Bone marrow (tissue), 2 donors: ENCODE data around the gene TTC32.

ENCODE experiments used
- DNase-seq, 2 donors: peaks; one replicate each; lab custom pipeline; 2025; lab: John Stamatoyannopoulos, UW

The TTC32 gene

DNA sequence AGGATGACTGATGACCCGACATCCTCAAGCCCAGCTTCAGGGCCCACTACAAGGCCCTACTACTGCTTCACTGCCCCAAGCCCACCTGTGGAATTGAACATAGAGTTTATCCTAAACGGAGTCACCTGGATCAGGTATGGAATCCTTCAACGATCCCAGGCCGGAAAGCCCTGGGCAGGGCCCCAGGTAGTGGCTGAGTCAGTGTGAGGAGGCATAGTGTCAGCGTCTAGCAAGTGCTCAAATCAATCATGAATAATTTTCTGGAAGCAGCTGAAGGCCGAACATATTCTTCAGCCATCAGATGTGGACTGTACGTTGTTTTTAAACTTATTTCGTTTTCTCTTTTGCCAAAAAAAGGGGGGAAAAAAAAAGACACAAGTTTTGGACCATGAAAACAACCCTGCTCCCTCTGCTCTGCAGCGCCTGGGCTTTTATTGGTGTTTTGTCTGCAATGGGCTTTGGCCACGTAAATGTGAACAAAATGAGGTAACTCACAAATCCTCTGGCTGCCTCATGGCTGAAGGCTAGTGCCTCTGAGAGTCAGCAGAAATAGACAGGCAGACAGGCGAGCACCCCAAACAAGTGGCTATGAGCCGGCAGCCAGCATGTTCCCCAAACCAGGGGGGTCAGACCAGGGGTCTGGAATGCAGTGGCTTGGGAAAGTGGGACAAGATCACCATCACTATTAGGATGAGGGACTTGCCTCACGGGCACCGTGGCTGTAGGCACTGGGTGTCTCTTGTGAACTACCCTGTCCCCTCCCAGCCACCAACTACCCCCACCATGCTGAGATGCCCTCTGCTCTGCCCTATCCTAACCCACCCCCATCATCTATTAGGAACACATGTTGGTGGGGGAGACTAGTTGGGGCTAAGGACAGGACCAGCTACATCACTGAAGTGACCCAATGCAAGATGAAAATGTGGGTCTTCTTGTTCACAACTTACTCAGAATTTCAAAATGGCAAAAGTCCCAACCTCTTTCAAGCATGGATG lies 51.4 kb downstream of the TTC32 start:
- DNase-seq: no peak

DNA sequence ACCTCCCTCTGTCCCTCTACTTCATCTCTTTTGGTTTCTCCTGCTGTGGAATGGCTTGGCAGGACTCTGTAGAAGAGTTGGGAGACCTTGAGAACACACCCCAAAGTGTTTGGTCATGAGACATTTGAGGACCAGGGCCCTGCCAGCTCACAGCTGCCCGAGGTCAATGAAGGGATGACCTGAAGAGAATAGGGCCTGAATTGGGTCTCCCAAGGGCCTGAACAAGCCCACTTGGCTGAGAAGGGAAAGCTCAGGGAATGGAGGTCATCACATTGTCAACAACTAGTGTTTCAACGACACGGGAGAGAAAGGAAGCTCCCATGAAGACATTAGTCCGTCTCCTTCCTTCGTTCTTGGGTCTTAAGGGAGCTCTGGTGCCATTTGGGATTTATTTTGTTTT lies 52.8 kb downstream of the TTC32 start:
- DNase-seq: no peak

- DNase-seq: no peak
Observed at GRCh38 chr2:19848029-19848750, 53.6 kb downstream of the TTC32 start.

DNA sequence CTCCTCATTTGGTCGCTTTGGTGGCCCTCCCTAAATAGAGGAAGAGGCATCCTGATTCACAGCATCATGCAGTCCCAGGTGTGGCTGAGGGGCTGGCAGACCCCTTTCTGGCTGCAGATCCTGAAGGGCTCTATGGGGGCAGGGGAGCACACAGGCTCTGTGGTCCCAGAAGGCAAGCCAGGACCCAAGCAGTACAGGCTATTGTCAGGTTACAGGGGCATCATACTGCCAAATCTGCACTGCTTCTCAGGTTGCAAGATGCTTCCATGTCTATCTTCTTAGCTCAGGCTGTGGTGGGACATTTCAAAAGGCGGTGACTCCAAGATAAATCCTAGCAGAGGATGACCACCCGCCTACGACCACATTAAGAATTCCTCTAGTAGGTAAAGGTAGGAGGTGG lies 54.3 kb downstream of the TTC32 start:
- no peak for DNase-seq
